Tibial nerve (tissue), 4 donors: ENCODE measurements around the gene IFITM2. TPM values are rescaled to one million over a fixed set of nuclear protein-coding genes. Genes with fewer than 3 reads are reported as not detected.

Experiments
- DNase-seq, 2 donors: peaks; one replicate each; pipeline ENCODE4 v3.0.0-alpha.2; 2019; ENCODE audit warnings: low spot score in 2 of 2
- H3K27ac ChIP-seq, 4 donors: fragments of 200-600 bp; sonication (generic) in 3 of 4; one replicate each; pipeline ENCODE4 v1.5.1; 2017 to 2019; ENCODE audit warnings: mild to moderate bottlenecking in 1 of 4
- H3K27me3 ChIP-seq, 2 donors: fragments of 200-600 bp; sonication (generic) in 1 of 2; one replicate each; pipeline versions ENCODE4 v1.5.1 to v1.6.0; 2017 to 2019
- H3K36me3 ChIP-seq, 3 donors: fragments of 200-600 bp; sonication (generic); one replicate each; pipeline ENCODE4 v1.5.1; 2018 to 2019
- H3K4me1 ChIP-seq, 4 donors: fragments of 200-600 bp; sonication (generic) in 3 of 4; one replicate each; pipeline ENCODE4 v1.5.1; 2017 to 2019
- H3K4me3 ChIP-seq, 4 donors: fragments of 200-600 bp; sonication (generic) in 3 of 4; one replicate each; pipeline ENCODE4 v1.5.1; 2017 to 2019; ENCODE audit warnings: mild to moderate bottlenecking in 1 of 4, moderate library complexity in 1 of 4
- H3K9me3 ChIP-seq, 4 donors: fragments of 200-600 bp; sonication (generic) in 3 of 4; one replicate each; pipeline ENCODE4 v1.5.1; 2017 to 2019
- CTCF ChIP-seq, 5 experiments: fragments of 200-600 bp in 3 of 5; fragments of 450-650 bp in 2 of 5; sonication (generic) in 3 of 5; IDR thresholded peaks; one replicate each; pipeline ENCODE4 v1.5.1; 2016 to 2019; ENCODE audit warnings: antibody characterized with exemption in 5 of 5, mild to moderate bottlenecking in 3 of 5, moderate library complexity in 2 of 5
- EP300 ChIP-seq, 2 donors: sonication (generic); formaldehyde crosslinking; IDR thresholded peaks; one replicate each; pipeline ENCODE4 v1.6.1; 2017; ENCODE audit warnings: antibody characterized with exemption in 2 of 2, mild to moderate bottlenecking in 1 of 2
- POLR2A ChIP-seq, 2 donors: fragments of 450-650 bp; IDR thresholded peaks; one replicate each; pipeline ENCODE4 v1.6.1; 2017; ENCODE audit warnings: antibody characterized with exemption in 2 of 2, mild to moderate bottlenecking in 2 of 2, moderate library complexity in 2 of 2
- WGBS, 2 donors: methylation state at CpG; one replicate each; pipeline ENCODE4 v1.1.5; 2018; 5-methylcytosine and 5-hydroxymethylcytosine counted together
- total RNA-seq, 4 donors: library from RNA; depleted of rRNA; stranded (reverse); fragments of >200 nt; gene quantifications; one replicate each; pipeline ENCODE4 v1.1.0, GENCODE V29; 2016

The IFITM2 gene
- total RNA-seq, 4 donors from 2014 or later = 258 to 624 (median 292) TPM

- H3K36me3 ChIP-seq = peaks cover 0 to 26% (median 0%) of the 10 kb centered on the region in 3 donors
- 1% methylated on average over 32 to 45 of the region's 112 CpGs for WGBS, 2 donors
Measured at GRCh38 chr11:288478-289397, 18.9 kb upstream of the IFITM2 start, which contains the start of gene PGGHG. PGGHG (plus strand) TSS chr11:289126; CDS start chr11:289817, 691 bp downstream.

GRCh38 chr11:289398-289711 lies 18.3 kb upstream of the IFITM2 start:
- peaks cover 0 to 22% (median 15%) of the 10 kb centered on the region in 4 donors for H3K4me1 ChIP-seq
- H3K4me3 ChIP-seq = peak overlapping the region; percentile 46 to 90 (median 70)
- H3K36me3 ChIP-seq = peaks cover 0 to 32% (median 0%) of the 10 kb centered on the region in 3 donors
- no peak for DNase-seq
- H3K27ac ChIP-seq = peak overlapping the region; percentile 30 to 87 (median 82)
- 29% methylated on average over 6 to 7 of the region's 14 CpGs for WGBS, 2 donors
- peaks cover 0 to 16% of the 10 kb centered on the region in 2 donors for H3K27me3 ChIP-seq
- H3K9me3 ChIP-seq = no peaks in the 10 kb centered on the region
- TF ChIP-seq EP300 (IDR thresholded peaks at IDR 0.05) (no peak), CTCF (IDR thresholded peaks at IDR 0.05) (no peak), POLR2A (IDR thresholded peaks at IDR 0.05) (no peak)

More at GRCh38 chr11:288478-289397, 18.9 kb upstream of the IFITM2 start, which contains the start of gene PGGHG:
- DNase-seq = peak; percentile 43
- Histone ChIP-seq H3K27ac (peak within 1 kb of the TSS; percentile 30 to 87 (median 82)), H3K27me3 (peaks cover 0 to 22% of the 10 kb centered on the region in 2 donors), H3K4me1 (peaks cover 0 to 22% (median 15%) of the 10 kb centered on the region in 4 donors), H3K9me3 (no peaks in the 10 kb centered on the region), H3K4me3 (peak within 1 kb of the TSS; percentile 53 to 90 (median 70))
- TF ChIP-seq CTCF (IDR thresholded peaks at IDR 0.05) = no peak
- TF ChIP-seq EP300 (IDR thresholded peaks at IDR 0.05) = no peak
- TF ChIP-seq POLR2A (IDR thresholded peaks at IDR 0.05) = no peak

- 88 to 90% methylated on average over 35 to 42 of the region's 48 CpGs for WGBS, 2 donors
- no peak for DNase-seq
- H3K4me1 ChIP-seq = peaks cover 0 to 22% (median 15%) of the 10 kb centered on the region in 4 donors
- no peaks in the 10 kb centered on the region for H3K9me3 ChIP-seq
- TF ChIP-seq EP300 (IDR thresholded peaks at IDR 0.05) = no peak
- peaks cover 0 to 38% (median 0%) of the 10 kb centered on the region in 3 donors for H3K36me3 ChIP-seq
- peak overlapping the region; percentile 30 to 87 (median 82) for H3K27ac ChIP-seq
- peaks cover 0 to 10% of the 10 kb centered on the region in 2 donors for H3K27me3 ChIP-seq
- peak overlapping the region; percentile 46 to 90 (median 70) for H3K4me3 ChIP-seq
Measured at GRCh38 chr11:289712-290620, 17.6 kb upstream of the IFITM2 start.

GRCh38 chr11:290621-291231 lies 16.9 kb upstream of the IFITM2 start:
- no peak overlapping the region for H3K27ac ChIP-seq
- H3K36me3 ChIP-seq = peaks cover 0 to 46% (median 0%) of the 10 kb centered on the region in 3 donors
- peaks cover 0 to 22% (median 15%) of the 10 kb centered on the region in 4 donors for H3K4me1 ChIP-seq
- TF ChIP-seq CTCF (IDR thresholded peaks at IDR 0.05) (no peak), EP300 (IDR thresholded peaks at IDR 0.05) (no peak), POLR2A (IDR thresholded peaks at IDR 0.05) (no peak)
- H3K9me3 ChIP-seq = no peaks in the 10 kb centered on the region
- WGBS, 2 donors = 80 to 84% methylated on average over 9 to 12 of the region's 13 CpGs
- DNase-seq = no peak
- H3K27me3 ChIP-seq = peaks cover 0 to 4% of the 10 kb centered on the region in 2 donors
- H3K4me3 ChIP-seq = no peak overlapping the region
